ENCODE measurements around the gene CELF2. TPM values are rescaled to one million over a fixed set of nuclear protein-coding genes. Genes with fewer than 3 reads are reported as not detected.

The CELF2 gene
- total RNA-seq, 1 experiment from 2014 or later = not detected

DNA sequence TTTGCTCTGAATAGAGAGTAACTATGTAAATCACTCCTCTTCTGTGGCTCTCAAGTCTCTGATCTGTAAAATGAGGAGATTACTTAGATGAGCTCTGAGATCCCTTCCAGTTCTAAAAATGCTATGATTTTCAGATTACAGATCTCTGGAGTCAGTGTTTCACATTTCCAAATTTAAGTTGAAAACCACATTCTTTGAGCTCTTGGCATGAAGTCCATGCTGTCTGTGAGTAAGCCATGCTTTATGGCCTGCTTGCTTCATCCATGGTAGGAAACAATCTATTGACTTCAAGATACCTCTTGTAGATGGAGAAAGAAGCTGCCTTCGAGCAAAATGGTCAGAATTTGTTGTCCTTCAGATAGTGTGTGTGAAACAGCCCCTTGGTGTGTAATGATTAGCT is 64.9 kb downstream of the CELF2 start:
- ChIA-PET POLR2A (ENCODE audit: low non-redundant PET) (no interaction called here), CTCF (no interaction called here)
- no peaks in the 10 kb centered on the region for H3K36me3 ChIP-seq (ENCODE audit: insufficient read depth, low read length, poor library complexity, severe bottlenecking)
- no peak for DNase-seq (ENCODE audit: low spot score)
- H3K4me3 ChIP-seq (ENCODE audit: low read depth, low read length, poor library complexity, severe bottlenecking) = no peak overlapping the region
- H3K27ac ChIP-seq (ENCODE audit: low read depth, low read length, poor library complexity, severe bottlenecking) = no peak overlapping the region
- H3K4me1 ChIP-seq (ENCODE audit: insufficient read depth, low read length, poor library complexity, severe bottlenecking) = no peaks in the 10 kb centered on the region
- no peak for TF ChIP-seq EZH2 (IDR thresholded peaks at IDR 0.05; ENCODE audit: borderline replicate concordance, low read depth, low read length, poor library complexity, severe bottlenecking)
- TF ChIP-seq, protein P1, sequence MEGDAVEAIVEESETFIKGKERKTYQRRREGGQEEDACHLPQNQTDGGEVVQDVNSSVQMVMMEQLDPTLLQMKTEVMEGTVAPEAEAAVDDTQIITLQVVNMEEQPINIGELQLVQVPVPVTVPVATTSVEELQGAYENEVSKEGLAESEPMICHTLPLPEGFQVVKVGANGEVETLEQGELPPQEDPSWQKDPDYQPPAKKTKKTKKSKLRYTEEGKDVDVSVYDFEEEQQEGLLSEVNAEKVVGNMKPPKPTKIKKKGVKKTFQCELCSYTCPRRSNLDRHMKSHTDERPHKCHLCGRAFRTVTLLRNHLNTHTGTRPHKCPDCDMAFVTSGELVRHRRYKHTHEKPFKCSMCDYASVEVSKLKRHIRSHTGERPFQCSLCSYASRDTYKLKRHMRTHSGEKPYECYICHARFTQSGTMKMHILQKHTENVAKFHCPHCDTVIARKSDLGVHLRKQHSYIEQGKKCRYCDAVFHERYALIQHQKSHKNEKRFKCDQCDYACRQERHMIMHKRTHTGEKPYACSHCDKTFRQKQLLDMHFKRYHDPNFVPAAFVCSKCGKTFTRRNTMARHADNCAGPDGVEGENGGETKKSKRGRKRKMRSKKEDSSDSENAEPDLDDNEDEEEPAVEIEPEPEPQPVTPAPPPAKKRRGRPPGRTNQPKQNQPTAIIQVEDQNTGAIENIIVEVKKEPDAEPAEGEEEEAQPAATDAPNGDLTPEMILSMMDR (conservative IDR thresholded peaks at IDR 0.05; ENCODE audit: low read depth, low read length) = no peak
- H3K27me3 ChIP-seq (replicated peaks; ENCODE audit: insufficient read depth, low read depth, low read length, poor library complexity) = peaks cover 36% of the 10 kb centered on the region
- BruUV-seq (replicated peaks) = no TSS peak
- intact Hi-C loops (cut with micrococcal nuclease; ENCODE audit: unreplicated experiment) = no loop called here
- H3K9me3 ChIP-seq (ENCODE audit: low read depth, low read length, poor library complexity, severe bottlenecking) = no peaks in the 10 kb centered on the region

DNA sequence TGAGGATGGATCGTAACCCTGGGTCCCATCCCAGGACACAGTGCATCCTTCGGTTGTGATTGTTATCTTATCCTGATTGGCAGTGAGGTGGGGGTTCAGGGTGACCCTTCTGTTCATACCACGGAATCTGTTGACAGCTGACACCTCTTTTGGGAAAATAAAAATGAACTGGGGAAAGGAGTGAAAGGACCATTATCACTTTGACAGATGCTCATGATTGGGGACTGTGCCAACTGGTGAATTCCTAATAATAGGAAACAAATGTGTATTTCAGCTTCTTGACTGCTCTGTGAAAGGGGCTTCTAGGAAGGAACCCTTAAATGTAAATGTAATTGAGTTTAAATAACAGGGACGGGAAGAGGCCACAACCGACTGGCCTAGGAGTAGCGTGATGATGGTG is 65.4 kb downstream of the CELF2 start:
- Histone ChIP-seq H3K36me3 (ENCODE audit: insufficient read depth, low read length, poor library complexity, severe bottlenecking) (no peaks in the 10 kb centered on the region), H3K27me3 (replicated peaks; ENCODE audit: insufficient read depth, low read depth, low read length, poor library complexity) (peaks cover 30% of the 10 kb centered on the region), H3K27ac (ENCODE audit: low read depth, low read length, poor library complexity, severe bottlenecking) (no peak overlapping the region), H3K4me3 (ENCODE audit: low read depth, low read length, poor library complexity, severe bottlenecking) (no peak overlapping the region), H3K4me1 (ENCODE audit: insufficient read depth, low read length, poor library complexity, severe bottlenecking) (no peaks in the 10 kb centered on the region), H3K9me3 (ENCODE audit: low read depth, low read length, poor library complexity, severe bottlenecking) (no peaks in the 10 kb centered on the region)
- DNase-seq (ENCODE audit: low spot score) = no peak
- ChIA-PET CTCF (no interaction called here), POLR2A (ENCODE audit: low non-redundant PET) (no interaction called here)
- no peak for TF ChIP-seq EZH2 (IDR thresholded peaks at IDR 0.05; ENCODE audit: borderline replicate concordance, low read depth, low read length, poor library complexity, severe bottlenecking)
- TF ChIP-seq, protein P1 (conservative IDR thresholded peaks at IDR 0.05; ENCODE audit: low read depth, low read length) = no peak
- intact Hi-C loops (cut with micrococcal nuclease; ENCODE audit: unreplicated experiment) = no loop called here
- BruUV-seq (replicated peaks) = no TSS peak

DNA sequence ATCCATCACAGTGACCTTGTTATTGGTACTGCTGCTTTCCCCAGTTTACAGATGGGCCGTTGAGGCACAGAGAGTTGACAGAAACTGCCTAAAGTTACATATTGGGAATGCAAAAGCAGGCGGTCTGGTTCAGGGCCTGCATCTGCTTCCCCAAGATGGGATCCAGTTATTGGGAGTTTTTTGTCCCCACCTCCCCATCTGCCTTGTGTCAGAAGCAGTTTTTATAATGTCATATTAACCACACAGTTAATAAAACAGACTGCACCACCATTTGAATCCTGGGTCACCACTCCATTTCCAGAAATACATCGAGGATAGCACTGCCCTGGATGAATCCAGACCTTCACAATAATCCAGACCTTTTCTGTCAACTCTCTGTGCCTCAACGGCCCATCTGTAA is 67.9 kb downstream of the CELF2 start:
- H3K36me3 ChIP-seq (ENCODE audit: insufficient read depth, low read length, poor library complexity, severe bottlenecking) = no peaks in the 10 kb centered on the region
- H3K4me1 ChIP-seq (ENCODE audit: insufficient read depth, low read length, poor library complexity, severe bottlenecking) = no peaks in the 10 kb centered on the region
- CTCF ChIA-PET = no interaction called here
- no peak overlapping the region for H3K27ac ChIP-seq (ENCODE audit: low read depth, low read length, poor library complexity, severe bottlenecking)
- H3K27me3 ChIP-seq (replicated peaks; ENCODE audit: insufficient read depth, low read depth, low read length, poor library complexity) = peaks cover 18% of the 10 kb centered on the region
- DNase-seq (ENCODE audit: low spot score) = no peak
- no peak for TF ChIP-seq EZH2 (IDR thresholded peaks at IDR 0.05; ENCODE audit: borderline replicate concordance, low read depth, low read length, poor library complexity, severe bottlenecking)
- TF ChIP-seq, protein P1 (conservative IDR thresholded peaks at IDR 0.05; ENCODE audit: low read depth, low read length) = no peak
- no peaks in the 10 kb centered on the region for H3K9me3 ChIP-seq (ENCODE audit: low read depth, low read length, poor library complexity, severe bottlenecking)
- intact Hi-C loops (cut with micrococcal nuclease; ENCODE audit: unreplicated experiment) = no loop called here
- POLR2A ChIA-PET (ENCODE audit: low non-redundant PET) = no interaction called here
- BruUV-seq (replicated peaks) = no TSS peak
- H3K4me3 ChIP-seq (ENCODE audit: low read depth, low read length, poor library complexity, severe bottlenecking) = no peak overlapping the region
